ENCODE data around the gene IGSF3.

GRCh38 chr1:116680752-116681151 is 13.2 kb upstream of the IGSF3 start:
- TF ChIP-seq CTCF (IDR thresholded peaks at IDR 0.05), result no peak
- no peak for TF ChIP-seq POLR2A (IDR thresholded peaks at IDR 0.05)
- TF ChIP-seq EP300 (IDR thresholded peaks at IDR 0.05), result no peak

All from sigmoid colon (tissue), 4 donors.